Measurements from ENCODE around the gene ATE1. TPM values are rescaled to one million over a fixed set of nuclear protein-coding genes. Genes with fewer than 3 reads are reported as not detected.

Gene ATE1
- total RNA-seq, 1 donor from 2014 or later, result 24.9 TPM

- no peak for DNase-seq (ENCODE audit: low read depth)
- Histone ChIP-seq H3K36me3 (ENCODE audit: control insufficient read depth, insufficient read depth, low read length) (no peaks in the 10 kb centered on the region), H3K27me3 (ENCODE audit: control insufficient read depth, insufficient read depth, low read length) (no peaks in the 10 kb centered on the region), H3K4me3 (ENCODE audit: low read depth, low read length) (no peak overlapping the region)
- TF ChIP-seq, protein P1, sequence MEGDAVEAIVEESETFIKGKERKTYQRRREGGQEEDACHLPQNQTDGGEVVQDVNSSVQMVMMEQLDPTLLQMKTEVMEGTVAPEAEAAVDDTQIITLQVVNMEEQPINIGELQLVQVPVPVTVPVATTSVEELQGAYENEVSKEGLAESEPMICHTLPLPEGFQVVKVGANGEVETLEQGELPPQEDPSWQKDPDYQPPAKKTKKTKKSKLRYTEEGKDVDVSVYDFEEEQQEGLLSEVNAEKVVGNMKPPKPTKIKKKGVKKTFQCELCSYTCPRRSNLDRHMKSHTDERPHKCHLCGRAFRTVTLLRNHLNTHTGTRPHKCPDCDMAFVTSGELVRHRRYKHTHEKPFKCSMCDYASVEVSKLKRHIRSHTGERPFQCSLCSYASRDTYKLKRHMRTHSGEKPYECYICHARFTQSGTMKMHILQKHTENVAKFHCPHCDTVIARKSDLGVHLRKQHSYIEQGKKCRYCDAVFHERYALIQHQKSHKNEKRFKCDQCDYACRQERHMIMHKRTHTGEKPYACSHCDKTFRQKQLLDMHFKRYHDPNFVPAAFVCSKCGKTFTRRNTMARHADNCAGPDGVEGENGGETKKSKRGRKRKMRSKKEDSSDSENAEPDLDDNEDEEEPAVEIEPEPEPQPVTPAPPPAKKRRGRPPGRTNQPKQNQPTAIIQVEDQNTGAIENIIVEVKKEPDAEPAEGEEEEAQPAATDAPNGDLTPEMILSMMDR (IDR thresholded peaks at IDR 0.05; ENCODE audit: insufficient read depth, low read length, poor library complexity, severe bottlenecking), result no peak
Observed at GRCh38 chr10:121747163-121747775, 180.6 kb downstream of the ATE1 start.

DNA sequence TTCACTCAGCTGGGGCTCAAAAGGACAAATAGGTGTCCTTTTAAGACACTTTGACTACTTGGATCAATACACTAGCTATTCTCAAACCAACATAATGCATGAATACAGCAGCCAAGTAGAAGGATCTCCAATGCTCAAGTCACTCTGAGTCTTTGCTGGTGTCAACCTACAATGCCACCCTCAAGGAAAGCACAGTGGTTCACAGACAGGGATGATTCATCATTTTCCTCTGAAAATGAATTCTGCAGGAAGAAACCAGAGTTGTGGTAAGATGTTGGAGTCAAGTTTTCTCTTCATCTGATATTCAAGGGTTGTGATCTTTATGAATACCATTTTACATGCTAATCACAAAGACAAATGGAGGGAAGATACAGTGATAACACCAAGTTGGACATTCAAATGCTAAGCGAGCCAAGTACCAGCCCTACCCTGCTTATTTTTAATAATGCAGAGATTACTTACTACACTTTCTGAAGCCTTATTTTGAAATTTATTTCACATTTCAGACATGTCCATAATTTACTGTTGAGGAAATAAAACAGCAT is 186.5 kb downstream of the ATE1 start:
- Histone ChIP-seq H3K36me3 (ENCODE audit: control insufficient read depth, insufficient read depth, low read length) (peaks cover 1% of the 10 kb centered on the region), H3K4me3 (ENCODE audit: low read depth, low read length) (no peak overlapping the region), H3K27me3 (ENCODE audit: control insufficient read depth, insufficient read depth, low read length) (no peaks in the 10 kb centered on the region)
- TF ChIP-seq, protein P1 (IDR thresholded peaks at IDR 0.05; ENCODE audit: insufficient read depth, low read length, poor library complexity, severe bottlenecking), result no peak
- no peak for DNase-seq (ENCODE audit: low read depth)

DNA sequence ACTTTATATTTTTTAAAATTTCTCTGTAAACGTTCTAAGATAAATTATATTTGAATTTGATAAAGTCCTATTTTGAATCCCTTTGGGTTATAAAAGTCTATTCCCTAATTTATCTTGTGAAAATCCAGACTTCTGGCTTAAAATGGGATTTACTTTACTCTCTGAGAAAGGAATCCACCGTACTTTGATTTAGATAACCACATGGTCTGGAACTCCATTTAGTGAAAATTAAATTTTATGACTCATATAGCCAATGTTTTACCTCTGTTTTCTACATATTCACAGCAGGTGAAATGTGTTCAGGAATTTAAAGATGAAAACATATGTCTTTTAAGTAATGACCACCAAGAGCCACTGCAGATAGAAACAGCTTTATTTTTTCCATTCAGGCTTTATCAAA is 187.8 kb downstream of the ATE1 start:
- DNase-seq (ENCODE audit: low read depth), result no peak
- Histone ChIP-seq H3K27me3 (ENCODE audit: control insufficient read depth, insufficient read depth, low read length) (peaks cover 2% of the 10 kb centered on the region), H3K4me3 (ENCODE audit: low read depth, low read length) (no peak overlapping the region), H3K36me3 (ENCODE audit: control insufficient read depth, insufficient read depth, low read length) (peaks cover 1% of the 10 kb centered on the region)
- TF ChIP-seq, protein P1 (IDR thresholded peaks at IDR 0.05; ENCODE audit: insufficient read depth, low read length, poor library complexity, severe bottlenecking), result no peak

DNA sequence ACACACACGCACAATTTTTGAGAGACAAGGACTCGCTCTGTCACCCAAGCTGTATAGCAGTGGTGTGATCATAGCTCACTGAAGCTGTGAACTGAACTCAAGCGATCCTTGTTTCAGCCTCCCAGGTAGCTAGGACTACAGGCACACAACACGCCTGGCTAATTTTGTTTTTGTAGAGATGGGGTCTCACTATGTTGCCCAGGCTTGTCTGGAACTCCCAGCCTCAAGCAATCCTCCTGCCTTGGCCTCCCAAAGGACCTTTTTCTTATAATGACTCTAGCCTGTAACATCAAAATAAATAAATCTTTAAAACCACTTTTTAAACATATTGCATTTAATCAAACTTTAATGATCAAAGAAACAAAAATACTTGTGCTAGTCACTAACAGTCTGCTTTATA is 188.7 kb downstream of the ATE1 start:
- Histone ChIP-seq H3K4me3 (ENCODE audit: low read depth, low read length) (no peak overlapping the region), H3K27me3 (ENCODE audit: control insufficient read depth, insufficient read depth, low read length) (peaks cover 2% of the 10 kb centered on the region), H3K36me3 (ENCODE audit: control insufficient read depth, insufficient read depth, low read length) (peaks cover 1% of the 10 kb centered on the region)
- TF ChIP-seq, protein P1 (IDR thresholded peaks at IDR 0.05; ENCODE audit: insufficient read depth, low read length, poor library complexity, severe bottlenecking), result no peak
- no peak for DNase-seq (ENCODE audit: low read depth)

DNA sequence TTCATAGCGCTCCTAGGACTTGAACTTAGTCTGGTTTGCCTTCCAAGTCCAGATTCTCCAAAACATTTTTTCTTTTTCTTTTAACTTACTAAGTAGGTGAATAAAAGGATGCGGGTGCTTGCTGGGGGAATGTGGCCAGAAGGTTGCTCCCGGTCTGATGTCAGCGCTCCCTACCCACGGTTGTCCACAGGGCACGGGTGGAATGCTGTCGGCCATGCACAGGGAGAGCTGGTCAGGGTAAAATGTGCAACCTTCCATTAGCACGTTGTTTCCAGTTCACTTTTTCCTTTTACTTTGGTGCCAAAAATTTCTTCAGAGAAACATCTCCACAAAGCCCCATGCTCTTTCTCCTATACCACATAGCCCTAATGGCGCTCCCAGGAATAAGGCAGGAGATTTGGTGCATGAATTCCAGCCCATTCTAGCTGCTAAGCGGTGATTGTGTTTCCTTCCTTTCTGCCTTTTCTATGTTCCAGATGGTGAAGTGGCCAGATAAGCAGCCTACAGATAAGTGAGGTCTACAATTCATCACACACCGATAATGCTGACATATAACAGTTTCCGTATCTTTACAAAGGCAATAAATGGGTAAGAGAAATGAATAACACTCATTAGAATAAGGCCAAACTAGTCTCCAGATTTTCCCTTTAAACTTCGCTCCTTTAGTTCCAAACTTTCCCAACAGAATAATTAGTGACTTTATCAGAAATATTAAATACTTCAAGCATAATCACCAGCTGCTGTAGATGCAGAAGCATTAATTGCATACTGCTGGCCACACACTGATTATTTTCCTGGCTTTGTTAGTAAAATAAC is 191.3 kb downstream of the ATE1 start:
- peaks cover 1% of the 10 kb centered on the region for H3K36me3 ChIP-seq (ENCODE audit: control insufficient read depth, insufficient read depth, low read length)
- TF ChIP-seq, protein P1 (IDR thresholded peaks at IDR 0.05; ENCODE audit: insufficient read depth, low read length, poor library complexity, severe bottlenecking), result no peak

More for the DNA sequence above, 191.3 kb downstream of the ATE1 start:
- no peak for DNase-seq (ENCODE audit: low read depth)
- Histone ChIP-seq H3K4me3 (ENCODE audit: low read depth, low read length) (no peak overlapping the region), H3K27me3 (ENCODE audit: control insufficient read depth, insufficient read depth, low read length) (peaks cover 6% of the 10 kb centered on the region)

All from kidney epithelial cell (primary cell).